IPS DF 4.7 (cell line): ENCODE data around the gene SNRPA.
A peak's percentile ranks its signal among the peaks of the same experiment; 100 is the strongest.
"Not testable (repeated sequence)": the region's sequence is repeated elsewhere in the genome, so short reads cannot be mapped to it uniquely, and the experiment has no call there.

Experiments used
- DNase-seq: peaks from one replicate; pipeline ENCODE4 v3.0.0-alpha.2; 2013; ENCODE audit warnings: low spot score; ENCODE audit errors: extremely low read depth

SNRPA gene

GRCh38 chr19:40776364-40776763 lies 25.4 kb downstream of the SNRPA start:
- no peak for DNase-seq

DNA sequence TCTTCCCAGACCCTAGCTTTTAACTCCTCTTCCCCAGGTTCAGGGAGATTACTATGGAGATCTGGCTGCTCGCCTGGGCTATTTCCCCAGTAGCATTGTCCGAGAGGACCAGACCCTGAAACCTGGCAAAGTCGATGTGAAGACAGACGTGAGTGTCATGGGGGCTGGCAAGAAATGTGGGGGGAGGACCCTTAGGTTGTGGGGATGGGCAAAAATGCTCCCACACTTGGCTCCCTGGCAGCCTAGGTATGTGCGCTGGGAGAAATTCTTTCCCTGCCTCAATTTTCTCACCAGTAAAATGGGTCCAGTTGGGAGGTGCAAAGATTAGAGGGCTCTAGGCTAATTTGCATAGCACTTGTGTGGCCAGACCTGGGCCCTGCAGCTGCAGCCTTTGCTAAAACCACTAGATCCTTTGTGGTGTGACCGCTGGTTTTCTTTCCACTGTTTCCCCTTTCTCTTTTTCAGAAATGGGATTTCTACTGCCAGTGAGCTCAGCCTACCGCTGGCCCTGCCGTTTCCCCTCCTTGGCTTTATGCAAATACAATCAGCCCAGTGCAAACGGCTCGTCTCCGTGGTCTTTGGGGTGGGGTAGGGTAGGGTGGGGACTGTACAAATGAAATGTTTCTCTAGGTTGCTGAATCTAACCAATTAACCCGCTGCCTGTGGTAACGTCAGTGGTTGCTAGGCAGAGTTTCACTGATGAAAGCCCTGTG lies 26.1 kb downstream of the SNRPA start:
- peak; percentile 76 for DNase-seq

- DNase-seq = no peak
These were observed 26.6 kb downstream of the SNRPA start for GRCh38 chr19:40777645-40777936.

DNA sequence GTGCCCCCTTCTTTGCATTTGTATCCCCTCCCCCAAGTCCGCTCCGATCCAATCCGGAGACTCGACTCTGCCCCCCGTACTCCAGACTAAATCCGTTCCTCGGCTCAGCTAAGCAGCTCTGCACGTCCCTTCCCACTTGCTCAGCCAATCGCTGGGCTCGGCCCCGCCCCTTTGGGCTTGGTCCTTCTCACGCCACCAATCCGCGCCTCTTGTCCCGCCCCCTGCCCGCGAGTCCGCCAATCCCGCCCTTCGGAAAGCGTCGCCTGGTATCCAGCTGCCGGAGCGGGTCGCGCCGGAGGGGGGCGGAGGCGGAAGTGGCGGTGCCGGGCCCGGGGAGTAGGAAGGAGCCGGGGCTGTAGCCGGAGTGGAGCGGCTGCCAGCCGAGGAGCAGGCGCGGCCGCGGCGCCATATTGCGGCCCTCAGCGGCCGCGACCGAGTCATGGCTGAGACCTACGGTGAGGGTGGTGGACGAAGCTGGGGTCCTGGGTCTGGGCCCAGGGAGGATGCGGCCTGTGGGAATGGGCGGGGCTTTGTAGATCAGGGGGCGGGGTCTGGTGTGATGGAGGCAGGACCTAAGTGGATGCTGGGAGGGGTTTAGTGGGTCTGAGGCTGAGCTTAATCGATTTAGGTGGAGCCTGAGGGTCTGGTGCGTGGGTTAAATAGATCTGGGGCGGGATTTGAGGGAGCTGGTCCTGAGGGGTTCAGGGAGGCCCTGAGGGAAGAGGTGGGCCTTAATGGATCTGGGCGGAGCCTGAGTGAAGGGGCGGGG lies 27.1 kb downstream of the SNRPA start, which contains the start of gene RAB4B:
Gene RAB4B (plus strand): TSS at position 311 of the 769 bp plus-strand sequence. CDS start 129 bp downstream, at position 440.
- DNase-seq = peak; percentile 98

DNA sequence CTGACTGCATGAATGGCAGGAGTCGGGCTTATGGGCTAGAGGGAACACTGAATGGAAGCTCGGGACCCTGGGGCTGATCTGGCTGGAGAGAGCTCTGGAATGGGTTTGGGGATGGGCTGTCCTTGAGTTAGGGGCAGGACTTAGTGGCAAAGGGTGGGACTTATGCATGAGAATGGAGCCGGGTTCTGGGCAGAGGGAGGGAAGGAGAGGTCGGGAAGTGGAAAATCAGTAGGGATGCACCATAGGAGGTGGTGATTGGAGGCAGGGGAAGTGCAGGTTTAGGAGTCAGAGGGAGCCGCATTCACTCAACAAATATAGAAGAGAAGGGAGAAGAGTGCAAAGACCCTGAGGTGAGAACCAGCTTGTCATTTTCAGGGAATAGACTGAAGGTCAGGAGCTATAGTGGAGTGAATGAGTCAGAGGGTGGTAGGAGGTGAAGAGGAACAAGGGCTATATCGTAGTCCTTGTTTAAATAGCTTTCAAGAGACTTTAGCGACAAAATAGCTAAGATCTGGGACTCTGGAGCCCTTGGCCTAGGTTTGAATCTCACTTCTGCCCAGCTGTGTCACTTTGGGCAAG lies 27.8 kb downstream of the SNRPA start:
- peak; percentile 94 for DNase-seq

DNA sequence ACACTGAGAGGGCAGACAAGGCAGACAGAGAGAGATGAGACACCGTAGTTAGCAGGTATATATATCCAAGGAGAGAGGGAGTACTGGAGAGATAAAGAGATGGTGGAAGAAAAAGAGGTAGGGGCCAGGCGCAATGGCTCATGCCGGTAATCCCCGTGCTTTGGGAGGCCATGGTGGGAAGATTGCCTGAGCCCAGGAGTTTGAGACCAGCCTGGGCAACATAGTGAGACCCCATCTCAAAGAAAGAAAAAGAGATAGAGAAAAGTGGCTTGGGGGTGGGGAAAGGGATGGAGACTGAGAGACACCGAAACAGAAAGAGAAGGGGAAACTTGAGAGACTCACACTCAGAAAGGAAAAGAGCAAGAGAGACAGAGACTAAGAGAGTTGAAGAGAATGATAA lies 29.6 kb downstream of the SNRPA start:
- no peak for DNase-seq

GRCh38 chr19:40781140-40781539 lies 30.1 kb downstream of the SNRPA start:
- DNase-seq = no peak

DNA sequence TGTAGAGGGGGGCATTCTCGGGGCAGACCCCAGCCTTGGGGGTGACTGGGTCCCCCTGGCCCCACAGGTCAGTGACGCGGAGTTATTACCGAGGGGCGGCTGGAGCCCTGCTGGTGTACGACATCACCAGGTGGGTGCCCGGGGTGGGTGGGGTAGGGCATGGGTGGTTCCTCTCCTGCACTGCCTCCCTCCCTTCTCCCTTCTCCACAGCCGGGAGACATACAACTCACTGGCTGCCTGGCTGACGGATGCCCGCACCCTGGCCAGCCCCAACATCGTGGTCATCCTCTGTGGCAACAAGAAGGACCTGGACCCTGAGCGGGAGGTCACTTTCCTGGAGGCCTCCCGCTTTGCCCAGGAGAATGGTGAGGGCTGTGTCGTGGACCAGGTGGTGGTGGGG lies 32.7 kb downstream of the SNRPA start:
- no peak for DNase-seq

DNA sequence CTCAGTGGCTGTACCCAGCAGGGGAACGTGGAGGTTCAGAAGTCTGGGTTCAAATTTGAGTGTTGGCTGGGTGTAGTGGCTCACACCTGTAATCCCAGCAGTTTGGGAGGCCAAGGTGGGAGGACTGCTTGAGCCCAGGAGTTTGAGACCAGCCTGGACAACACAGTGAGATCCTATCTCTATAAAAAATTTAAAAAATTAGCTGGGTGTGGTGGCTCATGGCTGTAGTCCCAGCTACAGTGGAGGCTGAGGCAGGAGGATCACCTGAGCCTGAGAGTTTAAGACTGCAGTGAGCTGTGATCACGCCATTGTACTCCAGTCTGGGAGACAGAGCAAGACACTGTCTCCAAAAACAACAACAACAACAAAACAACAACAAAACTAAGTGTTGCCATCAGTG lies 33.1 kb downstream of the SNRPA start:
- not testable (repeated sequence) for DNase-seq

- no peak for DNase-seq
These were observed 34.5 kb downstream of the SNRPA start for GRCh38 chr19:40785526-40785925.

- DNase-seq = no peak
These were observed 35.3 kb downstream of the SNRPA start for GRCh38 chr19:40786060-40787037.

- DNase-seq = no peak
These were observed 40.3 kb downstream of the SNRPA start for GRCh38 chr19:40791349-40791748.

DNA sequence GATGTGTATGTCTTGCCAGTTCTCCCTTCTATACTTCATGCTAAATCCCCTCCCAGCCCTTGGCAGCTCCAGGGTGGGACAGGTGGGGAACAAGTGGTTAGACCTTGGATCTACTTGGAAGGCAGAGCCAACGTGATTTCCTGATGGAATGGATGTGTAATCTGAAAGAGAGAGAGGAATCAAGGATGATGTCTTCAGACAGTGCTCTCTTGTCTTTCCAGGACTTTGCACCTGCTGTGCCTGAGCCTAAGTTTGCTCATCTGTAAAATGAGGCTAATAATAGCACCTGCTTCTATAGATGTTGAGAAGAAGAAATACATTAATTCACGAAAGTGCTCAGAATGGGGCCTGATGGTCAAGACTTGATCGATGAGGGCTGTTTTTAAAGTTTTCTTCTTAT lies 41.0 kb downstream of the SNRPA start:
- no peak for DNase-seq

GRCh38 chr19:40797166-40797962 lies 46.4 kb downstream of the SNRPA start:
- DNase-seq = no peak

DNA sequence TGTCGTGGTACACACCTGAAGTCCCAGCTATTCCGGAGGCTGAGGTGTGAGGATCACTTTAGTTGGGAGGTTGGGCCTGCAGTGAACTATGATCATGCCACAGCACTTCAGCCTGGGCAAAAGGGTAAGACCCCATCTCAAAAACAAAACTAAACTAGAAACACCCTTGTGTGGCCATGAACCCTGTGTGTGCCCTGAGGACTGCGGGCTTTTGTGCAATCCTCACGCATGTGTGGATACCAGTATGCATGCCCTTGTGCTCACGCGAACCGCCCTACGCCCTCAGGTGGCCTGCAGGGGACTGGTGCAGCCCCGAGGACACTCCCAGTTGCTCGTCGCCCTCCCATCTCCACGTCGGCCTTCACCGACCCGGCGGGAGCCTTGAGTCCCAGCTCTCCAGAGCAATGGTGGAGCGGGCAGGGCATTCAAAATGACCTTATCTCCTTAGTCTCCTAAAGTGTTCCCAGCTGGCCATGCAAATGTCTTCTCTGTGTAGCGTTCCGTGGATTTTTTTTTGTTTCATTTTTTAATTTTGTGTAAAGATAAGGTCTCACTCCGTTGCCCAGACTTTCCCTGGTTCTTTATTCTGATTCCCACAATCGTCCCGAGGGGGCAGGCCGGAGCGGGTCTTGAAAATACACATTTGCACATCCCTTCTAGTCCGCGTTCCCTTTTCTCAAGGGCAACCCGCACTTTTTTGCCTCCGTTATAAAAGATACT lies 47.1 kb downstream of the SNRPA start:
- DNase-seq = no peak

- DNase-seq = peak; percentile 93
These were observed 47.9 kb downstream of the SNRPA start, which contains the start of gene EGLN2 for GRCh38 chr19:40798683-40799557. Gene EGLN2, plus strand, starts transcription at chr19:40799191. Its CDS starts 1,382 bp downstream, at chr19:40800573.

DNA sequence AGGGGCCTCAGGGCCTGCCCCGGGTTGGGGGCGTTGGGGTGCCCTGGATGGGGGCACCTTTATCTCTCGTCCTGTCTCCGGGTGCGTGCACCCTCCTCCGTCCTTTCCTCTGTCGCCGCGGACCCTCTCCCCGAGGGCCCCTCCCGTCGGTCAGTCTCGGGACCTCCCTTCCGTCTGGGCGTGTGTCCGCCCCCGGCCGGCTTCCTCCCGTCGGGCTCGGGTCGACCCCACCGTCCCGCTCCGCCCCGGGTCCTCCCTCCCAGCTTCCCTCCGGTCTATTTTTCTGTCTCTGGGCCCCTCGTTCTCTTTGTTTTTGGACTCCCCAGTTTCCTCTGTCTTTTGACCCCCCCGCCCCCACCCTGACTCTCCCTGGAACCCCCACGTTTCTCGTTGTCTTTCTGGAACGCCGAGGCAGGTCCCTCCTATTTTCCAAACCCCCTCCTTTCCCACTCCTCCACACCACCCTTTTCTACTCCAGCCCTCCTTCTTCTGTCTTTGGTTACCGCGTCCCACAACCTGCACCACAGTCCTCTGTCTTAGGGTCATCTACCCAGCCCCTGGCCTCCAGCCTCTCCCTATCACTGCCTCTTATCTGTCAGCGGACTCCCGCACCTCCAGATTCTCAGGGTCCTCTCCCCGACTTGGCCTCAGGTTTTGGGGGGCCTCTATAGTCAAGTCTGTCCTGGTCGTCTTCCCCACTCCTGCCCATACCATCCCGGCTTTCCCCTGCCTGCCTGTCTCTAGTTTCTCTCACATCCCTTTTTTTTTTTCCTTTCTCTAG lies 48.7 kb downstream of the SNRPA start:
- DNase-seq = no peak
